Measurements from ENCODE around the gene EPHA3. TPM values are rescaled to one million over a fixed set of nuclear protein-coding genes. Genes with fewer than 3 reads are reported as not detected.

The EPHA3 gene
- total and polyA plus RNA-seq, 2 of the 4 experiments (the other 2 are of a cell fraction) = 0.10 to 0.18 TPM

DNA sequence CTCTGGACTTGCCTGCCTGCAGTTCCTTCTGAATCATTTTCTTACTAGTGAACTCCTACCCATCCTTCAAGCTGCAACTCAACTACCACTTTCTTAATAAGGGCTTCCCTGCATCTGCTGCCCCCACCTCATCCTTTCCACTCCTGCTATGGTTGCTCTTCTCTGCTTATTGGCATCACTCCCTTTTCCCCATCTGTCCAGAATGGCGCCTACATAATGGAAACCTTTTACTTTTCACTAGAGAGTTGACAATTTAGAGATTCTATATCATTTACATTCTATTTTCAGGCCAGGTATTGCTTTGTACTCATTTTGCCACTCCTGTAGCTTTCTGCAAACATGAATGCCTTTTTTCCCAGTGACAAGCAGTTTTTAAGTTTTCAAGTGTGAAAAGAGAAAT lies 1.9 kb upstream of the EPHA3 start:
- no peak overlapping the region for H3K4me2 ChIP-seq (ENCODE audit: low read depth, low read length)
- POLR2A ChIA-PET (ENCODE audit: unreplicated experiment) = no interaction called here
- CTCF ChIA-PET = no interaction called here
- intact Hi-C loops (cut with micrococcal nuclease) = loop anchor here (5.0 kb wide), 1 partner anchor 987 kb away; no protein-coding TSS in a partner anchor
- H3K14ac ChIP-seq (replicated peaks; ENCODE audit: low read depth, low read length) = no peak overlapping the region
- H4K20me1 ChIP-seq (ENCODE audit: insufficient read depth, low read length) = no peaks in the 10 kb centered on the region
- no peaks in the 10 kb centered on the region for H3K36me3 ChIP-seq (ENCODE audit: control insufficient read depth, insufficient read depth, low read length)
- no peak overlapping the region for H2AFZ ChIP-seq (replicated peaks; ENCODE audit: low read length, poor library complexity)
- in situ Hi-C loops (cut with MboI; ENCODE audit: low sequenced_read_pairs) = no loop called here
- H2BK120ac ChIP-seq (ENCODE audit: low read depth, low read length) = no peak overlapping the region
- H3K27me3 ChIP-seq (ENCODE audit: control insufficient read depth, insufficient read depth, low read length) = peaks cover 11% of the 10 kb centered on the region
- H3K9ac ChIP-seq (ENCODE audit: low read depth, low read length) = no peak overlapping the region
- TF ChIP-seq MAFK (IDR thresholded peaks at IDR 0.05; ENCODE audit: low read depth, low read length) (no peak), CEBPB (IDR thresholded peaks at IDR 0.05; ENCODE audit: low read depth, low read length) (no peak), MAZ (IDR thresholded peaks at IDR 0.05; ENCODE audit: borderline replicate concordance, low read depth, low read length) (no peak), RAD21 (IDR thresholded peaks at IDR 0.05; ENCODE audit: low read length) (no peak), NFE2L2 (IDR thresholded peaks at IDR 0.05; ENCODE audit: low read depth, low read length) (no peak), MXI1 (IDR thresholded peaks at IDR 0.05; ENCODE audit: borderline replicate concordance, low read depth, low read length) (no peak), RFX5 (IDR thresholded peaks at IDR 0.05; ENCODE audit: low read depth, low read length) (no peak), BHLHE40 (IDR thresholded peaks at IDR 0.05; ENCODE audit: low read depth, low read length) (no peak), POLR2A (IDR thresholded peaks at IDR 0.05; ENCODE audit: low read depth, low read length) (no peak)
- TF ChIP-seq, protein P1, sequence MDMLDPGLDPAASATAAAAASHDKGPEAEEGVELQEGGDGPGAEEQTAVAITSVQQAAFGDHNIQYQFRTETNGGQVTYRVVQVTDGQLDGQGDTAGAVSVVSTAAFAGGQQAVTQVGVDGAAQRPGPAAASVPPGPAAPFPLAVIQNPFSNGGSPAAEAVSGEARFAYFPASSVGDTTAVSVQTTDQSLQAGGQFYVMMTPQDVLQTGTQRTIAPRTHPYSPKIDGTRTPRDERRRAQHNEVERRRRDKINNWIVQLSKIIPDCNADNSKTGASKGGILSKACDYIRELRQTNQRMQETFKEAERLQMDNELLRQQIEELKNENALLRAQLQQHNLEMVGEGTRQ (IDR thresholded peaks at IDR 0.05; ENCODE audit: low read depth, low read length) = no peak
- TF ChIP-seq, protein P2, sequence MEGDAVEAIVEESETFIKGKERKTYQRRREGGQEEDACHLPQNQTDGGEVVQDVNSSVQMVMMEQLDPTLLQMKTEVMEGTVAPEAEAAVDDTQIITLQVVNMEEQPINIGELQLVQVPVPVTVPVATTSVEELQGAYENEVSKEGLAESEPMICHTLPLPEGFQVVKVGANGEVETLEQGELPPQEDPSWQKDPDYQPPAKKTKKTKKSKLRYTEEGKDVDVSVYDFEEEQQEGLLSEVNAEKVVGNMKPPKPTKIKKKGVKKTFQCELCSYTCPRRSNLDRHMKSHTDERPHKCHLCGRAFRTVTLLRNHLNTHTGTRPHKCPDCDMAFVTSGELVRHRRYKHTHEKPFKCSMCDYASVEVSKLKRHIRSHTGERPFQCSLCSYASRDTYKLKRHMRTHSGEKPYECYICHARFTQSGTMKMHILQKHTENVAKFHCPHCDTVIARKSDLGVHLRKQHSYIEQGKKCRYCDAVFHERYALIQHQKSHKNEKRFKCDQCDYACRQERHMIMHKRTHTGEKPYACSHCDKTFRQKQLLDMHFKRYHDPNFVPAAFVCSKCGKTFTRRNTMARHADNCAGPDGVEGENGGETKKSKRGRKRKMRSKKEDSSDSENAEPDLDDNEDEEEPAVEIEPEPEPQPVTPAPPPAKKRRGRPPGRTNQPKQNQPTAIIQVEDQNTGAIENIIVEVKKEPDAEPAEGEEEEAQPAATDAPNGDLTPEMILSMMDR (conservative IDR thresholded peaks at IDR 0.05; ENCODE audit: low read depth, low read length) = no peak
- TF ChIP-seq, protein P3, sequence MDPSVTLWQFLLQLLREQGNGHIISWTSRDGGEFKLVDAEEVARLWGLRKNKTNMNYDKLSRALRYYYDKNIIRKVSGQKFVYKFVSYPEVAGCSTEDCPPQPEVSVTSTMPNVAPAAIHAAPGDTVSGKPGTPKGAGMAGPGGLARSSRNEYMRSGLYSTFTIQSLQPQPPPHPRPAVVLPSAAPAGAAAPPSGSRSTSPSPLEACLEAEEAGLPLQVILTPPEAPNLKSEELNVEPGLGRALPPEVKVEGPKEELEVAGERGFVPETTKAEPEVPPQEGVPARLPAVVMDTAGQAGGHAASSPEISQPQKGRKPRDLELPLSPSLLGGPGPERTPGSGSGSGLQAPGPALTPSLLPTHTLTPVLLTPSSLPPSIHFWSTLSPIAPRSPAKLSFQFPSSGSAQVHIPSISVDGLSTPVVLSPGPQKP (IDR thresholded peaks at IDR 0.05; ENCODE audit: borderline replicate concordance, low read depth, low read length) = no peak
- H2AK5ac ChIP-seq (ENCODE audit: low read depth, low read length) = no peak overlapping the region
- H4K5ac ChIP-seq (ENCODE audit: low read depth, low read length) = no peak overlapping the region
- H3K18ac ChIP-seq (ENCODE audit: low read depth, low read length) = no peak overlapping the region
- H2BK15ac ChIP-seq (ENCODE audit: low read depth, low read length) = no peak overlapping the region
- H3K9me3 ChIP-seq (ENCODE audit: control insufficient read depth, insufficient read depth, low read length) = no peaks in the 10 kb centered on the region
- H2BK20ac ChIP-seq (ENCODE audit: low read depth, low read length) = no peak overlapping the region
- H3K4me3 ChIP-seq (ENCODE audit: insufficient read depth, low read depth, low read length) = no peak overlapping the region
- H3K4me1 ChIP-seq (ENCODE audit: control insufficient read depth, insufficient read depth, low read length) = no peaks in the 10 kb centered on the region
- no peaks in the 10 kb centered on the region for H3K9me1 ChIP-seq (ENCODE audit: insufficient read depth, low read length)
- H2BK5ac ChIP-seq (ENCODE audit: low read depth, low read length, poor library complexity, severe bottlenecking) = no peak overlapping the region
- no peak overlapping the region for H3K27ac ChIP-seq (ENCODE audit: insufficient read depth, low read length)
- H3K23ac ChIP-seq (ENCODE audit: low read depth, low read length) = no peak overlapping the region
- no peak overlapping the region for H3K4ac ChIP-seq (ENCODE audit: low read depth, low read length)
- no TSS peak for BruUV-seq (replicated peaks)
- no CpG with 5 or more reads among the region's 1 CpG for WGBS, 2 experiments (ENCODE audit: extremely low coverage in 2 of 2, insufficient read length in 1 of 2)
- no peak overlapping the region for H4K8ac ChIP-seq (ENCODE audit: low read depth in 2 of 2, low read length in 2 of 2)
- ATAC-seq (ENCODE audit: low read depth) = no peak
- H4K91ac ChIP-seq (ENCODE audit: insufficient read depth, low read depth, low read length) = no peak overlapping the region
- dilution Hi-C loops (cut with HindIII; ENCODE audit: low sequenced_read_pairs, unreplicated experiment) = no loop called here
- no peak overlapping the region for H3K56ac ChIP-seq (ENCODE audit: extremely low read depth, insufficient read depth, low read length)
- DNase-seq = no peak
- H2AK9ac ChIP-seq (replicated peaks; ENCODE audit: low read depth, low read length, poor library complexity) = no peak overlapping the region
- no peaks in the 10 kb centered on the region for H3K79me1 ChIP-seq (ENCODE audit: low read depth in 1 of 2, low read length in 2 of 2)
